ENCODE results near the gene ACACA. TPM values are rescaled to one million over a fixed set of nuclear protein-coding genes. Genes with fewer than 3 reads are reported as not detected.
"Not testable (repeated sequence)": the region's sequence is repeated elsewhere in the genome, so short reads cannot be mapped to it uniquely, and the experiment has no call there.

The ACACA gene
- polyA plus RNA-seq, 4 donors, result 31.1 to 50.1 (median 38.6) TPM

- DNase-seq (ENCODE audit: low read depth in 4 of 4, low spot score in 2 of 4), result not testable (repeated sequence)
These were observed 263.1 kb downstream of the ACACA start for GRCh38 chr17:37143558-37143957.

GRCh38 chr17:37142294-37142896 lies 264.2 kb downstream of the ACACA start:
- no peak for DNase-seq (ENCODE audit: low read depth in 4 of 4, low spot score in 2 of 4)

DNA sequence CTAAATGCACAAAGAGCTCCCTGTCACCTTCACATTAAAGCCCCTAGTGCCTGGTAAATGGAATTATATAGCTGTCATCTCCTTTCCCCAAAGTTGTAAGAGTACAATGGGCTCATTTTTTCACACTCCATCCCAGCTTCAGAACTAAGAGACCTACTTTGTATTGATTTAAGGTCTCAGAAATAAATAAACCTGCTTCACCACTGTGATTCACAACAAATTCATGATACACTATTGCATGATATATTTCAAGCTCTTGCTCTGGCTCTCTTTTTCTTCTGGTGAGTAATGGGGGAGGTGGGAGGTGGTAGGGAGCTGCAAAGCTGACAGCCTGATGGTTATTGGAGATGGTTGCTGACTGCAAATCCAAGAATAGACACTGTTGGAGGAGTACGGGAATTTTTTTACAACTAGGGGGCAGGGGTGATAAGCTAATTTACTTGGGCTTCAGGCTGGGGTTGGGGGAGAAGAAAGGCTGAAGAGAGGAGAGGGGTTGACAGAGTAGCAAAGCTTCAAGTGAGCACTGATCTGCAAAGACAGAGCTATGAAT lies 268.0 kb downstream of the ACACA start:
- no peak for DNase-seq (ENCODE audit: low read depth in 4 of 4, low spot score in 2 of 4)

GRCh38 chr17:37137906-37138514 lies 268.6 kb downstream of the ACACA start:
- no peak for DNase-seq (ENCODE audit: low read depth in 4 of 4, low spot score in 2 of 4)

GRCh38 chr17:37137070-37137610 lies 269.5 kb downstream of the ACACA start:
- no peak for DNase-seq (ENCODE audit: low read depth in 4 of 4, low spot score in 2 of 4)

DNA sequence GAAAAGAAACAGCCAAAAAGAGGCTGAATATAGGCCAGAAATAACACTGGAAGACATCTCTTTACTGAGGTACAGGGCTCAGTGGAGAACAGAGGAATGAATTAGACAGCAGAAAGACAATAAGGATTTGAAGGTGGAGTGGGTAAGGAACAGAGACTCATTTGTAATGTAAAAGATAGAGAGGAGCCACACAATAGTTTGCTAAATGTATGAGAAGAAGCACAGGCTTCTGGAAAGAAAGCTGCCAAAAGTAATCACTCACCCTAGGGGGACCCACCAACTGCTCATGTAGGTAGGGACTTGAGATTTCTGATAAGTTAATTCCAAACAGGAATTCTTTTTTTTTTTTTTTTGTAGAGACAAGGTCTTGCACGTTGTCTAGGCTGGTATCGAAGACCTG lies 271.1 kb downstream of the ACACA start:
- no peak for DNase-seq (ENCODE audit: low read depth in 4 of 4, low spot score in 2 of 4)

GRCh38 chr17:37134050-37134449 lies 272.6 kb downstream of the ACACA start:
- DNase-seq (ENCODE audit: low read depth in 4 of 4, low spot score in 2 of 4), result no peak

DNA sequence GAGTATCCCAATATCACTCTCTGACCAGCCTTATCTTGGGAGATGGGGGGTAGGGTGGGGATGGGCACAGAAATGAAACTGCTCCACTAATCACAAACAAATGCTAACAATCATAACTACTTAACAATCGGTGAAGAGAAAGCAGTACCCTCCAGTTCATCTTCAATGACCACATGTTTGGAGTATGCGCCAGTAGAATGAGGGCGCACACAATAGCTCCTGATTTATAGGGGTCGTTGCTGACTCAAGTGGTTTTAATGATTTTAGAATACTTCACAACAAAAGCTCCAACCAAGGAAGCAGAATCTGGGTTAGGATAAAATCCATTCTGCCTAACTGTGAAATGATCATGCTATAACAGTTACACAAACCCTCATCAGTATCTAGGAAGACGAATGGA lies 273.5 kb downstream of the ACACA start:
- no peak for DNase-seq (ENCODE audit: low read depth in 4 of 4, low spot score in 2 of 4)

DNA sequence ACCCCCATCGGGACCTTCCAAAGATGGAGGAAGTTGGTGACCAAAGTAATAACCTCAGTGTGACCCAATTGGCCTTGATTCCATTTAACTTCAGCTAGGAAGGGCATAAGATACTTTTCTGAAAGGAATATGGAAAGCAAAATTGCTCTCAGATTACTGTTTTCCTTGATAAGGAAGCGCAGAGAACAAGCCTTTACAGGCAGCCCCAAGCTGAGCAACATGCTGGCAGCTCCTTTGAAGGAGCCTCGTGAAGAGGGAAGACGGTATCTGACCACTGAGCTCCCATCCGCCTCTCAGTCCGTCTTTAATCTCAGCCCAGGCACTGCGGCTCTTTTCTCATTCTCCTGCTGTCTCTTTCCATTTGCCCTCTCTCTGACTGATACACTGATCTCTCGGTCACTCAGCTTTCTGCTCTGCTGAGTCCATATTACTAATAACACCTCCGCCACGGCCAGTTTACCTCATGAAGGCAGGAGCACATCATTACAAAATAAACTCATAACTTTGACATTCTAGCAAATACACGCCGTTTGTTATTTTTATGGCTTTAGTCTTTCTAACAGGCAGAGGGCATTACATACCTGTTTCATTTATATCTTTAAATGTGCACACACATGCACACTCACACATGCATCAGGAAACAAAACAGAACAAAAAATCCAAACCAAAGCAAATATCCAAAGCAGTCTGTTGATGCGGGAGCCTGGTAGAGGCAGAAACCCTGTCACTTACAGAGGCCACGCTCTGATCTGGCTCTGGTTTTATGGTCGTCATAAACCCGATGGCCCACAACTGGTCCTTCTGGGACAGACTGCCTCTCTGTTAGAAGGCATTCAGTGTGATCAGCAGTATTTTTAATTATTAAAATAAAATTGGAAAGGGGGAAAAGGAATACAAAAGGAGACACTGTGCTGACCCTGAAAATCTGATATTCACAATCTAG lies 274.7 kb downstream of the ACACA start:
- no peak for DNase-seq (ENCODE audit: low read depth in 4 of 4, low spot score in 2 of 4)

- DNase-seq (ENCODE audit: low read depth in 4 of 4, low spot score in 2 of 4), result peak in 1 of 4 donors; percentile 56
These were observed 275.6 kb downstream of the ACACA start for GRCh38 chr17:37130984-37131446.

DNA sequence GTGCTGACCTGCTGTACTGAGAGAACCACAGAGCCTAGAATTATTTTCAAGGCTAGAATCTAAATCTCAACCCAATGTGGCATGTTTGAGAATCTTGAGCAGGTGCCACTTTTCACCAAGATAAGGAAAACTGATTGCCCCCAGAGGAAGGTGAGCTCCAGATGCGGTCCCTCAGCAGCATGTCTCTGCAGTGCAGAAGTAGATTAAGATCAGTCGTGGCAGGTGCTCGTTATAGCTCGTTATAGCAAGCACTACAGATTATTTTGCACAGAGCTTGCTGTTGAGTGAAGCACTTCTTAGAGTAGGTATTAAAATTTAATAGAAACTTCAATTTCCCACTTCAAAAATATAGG lies 281.8 kb downstream of the ACACA start:
- DNase-seq (ENCODE audit: low read depth in 4 of 4, low spot score in 2 of 4), result no peak

DNA sequence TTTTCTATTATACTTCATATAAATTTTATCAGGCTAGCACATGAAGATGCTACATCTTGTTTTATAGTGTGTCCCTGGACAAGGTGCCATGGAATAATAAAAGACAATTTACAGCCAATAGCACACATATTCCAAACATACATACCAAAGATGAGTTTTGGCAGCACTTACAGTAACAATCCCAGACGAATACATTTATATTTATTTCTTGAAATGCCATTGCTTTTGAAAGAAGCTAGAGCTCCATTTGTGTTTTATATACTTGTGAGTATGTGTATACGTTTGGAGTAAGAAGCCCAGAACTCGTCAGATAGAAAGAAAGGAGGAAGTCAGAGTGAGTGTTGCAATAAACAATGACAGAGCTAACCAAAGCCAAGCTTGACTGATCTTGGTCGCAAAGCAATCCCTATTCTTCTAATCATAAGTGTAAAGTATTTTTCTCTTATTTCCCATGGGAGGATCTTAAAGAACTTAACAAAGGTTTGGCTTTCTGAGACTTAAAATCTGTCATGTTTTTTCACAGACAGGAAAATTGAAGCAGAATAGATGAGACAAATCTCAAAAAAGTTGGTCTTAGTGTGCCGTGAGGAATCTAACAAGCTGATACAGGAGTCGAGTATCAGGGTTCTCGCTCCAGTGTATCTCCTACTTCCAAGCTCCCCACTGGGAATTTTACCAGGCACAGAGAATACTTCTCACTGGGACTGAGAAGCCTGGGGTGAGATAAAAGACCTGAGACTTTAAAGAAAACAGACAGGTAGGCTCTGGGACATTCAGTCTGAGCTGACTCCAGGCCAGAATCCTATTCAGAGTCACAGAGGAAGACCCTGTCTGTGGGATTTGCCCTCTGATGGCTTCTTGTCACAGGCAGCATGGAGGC lies 282.5 kb downstream of the ACACA start:
- no peak for DNase-seq (ENCODE audit: low read depth in 4 of 4, low spot score in 2 of 4)

DNA sequence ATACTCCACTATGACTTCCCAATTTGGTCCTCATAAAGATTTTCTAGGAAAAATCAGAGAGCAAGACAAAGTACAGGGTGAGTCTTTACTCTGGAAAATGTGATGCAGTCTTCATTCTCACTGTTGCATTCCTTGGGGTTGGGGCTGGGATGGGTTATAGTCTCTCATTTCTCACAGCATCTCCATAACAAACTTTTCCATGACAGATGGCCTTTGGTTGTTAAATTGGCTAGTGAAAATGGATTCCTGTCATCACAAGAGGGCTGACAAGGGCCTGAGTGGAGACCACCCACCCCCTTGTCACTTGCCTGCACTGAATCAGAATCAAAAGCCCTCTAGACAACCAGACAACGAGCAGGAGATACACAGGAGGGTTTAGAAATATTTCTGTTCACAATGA lies 283.2 kb downstream of the ACACA start:
- DNase-seq (ENCODE audit: low read depth in 4 of 4, low spot score in 2 of 4), result no peak

- no peak for DNase-seq (ENCODE audit: low read depth in 4 of 4, low spot score in 2 of 4)
These were observed 285.0 kb downstream of the ACACA start for GRCh38 chr17:37121616-37122015.

DNA sequence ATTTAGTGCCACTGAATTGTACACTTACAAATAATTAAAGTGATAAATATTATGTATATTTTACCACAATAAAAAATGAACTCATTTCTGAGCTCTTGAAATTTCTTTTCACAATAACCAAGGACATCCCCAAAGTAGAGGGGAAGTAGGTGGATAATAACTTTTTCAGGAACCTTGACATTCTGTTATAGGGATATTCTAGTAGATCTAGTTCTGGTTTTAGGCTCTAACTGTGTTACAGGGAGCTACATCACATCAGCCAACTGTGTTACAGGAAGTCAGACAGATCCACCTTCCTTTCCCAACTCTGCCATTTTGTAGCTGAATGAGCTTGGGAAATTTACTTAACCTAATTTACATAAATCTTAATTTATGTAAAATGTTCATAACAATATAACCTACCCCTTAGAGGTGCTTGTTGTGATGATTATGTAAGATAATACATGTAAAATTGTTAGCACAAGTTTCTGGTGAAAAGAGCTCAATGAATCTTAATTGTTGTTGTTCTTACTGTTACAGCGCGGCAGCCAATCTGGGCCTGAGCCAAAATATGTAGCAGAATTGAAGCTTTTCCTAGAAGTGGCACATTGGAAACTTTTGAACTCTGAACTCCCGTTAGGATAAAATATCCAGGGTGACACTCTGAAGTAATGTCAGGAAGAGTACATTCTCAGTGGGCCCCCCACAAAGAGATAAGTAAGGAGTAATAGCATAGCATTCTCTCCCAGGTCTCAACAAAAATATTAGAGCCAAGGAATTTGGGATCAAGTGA lies 288.1 kb downstream of the ACACA start:
- no peak for DNase-seq (ENCODE audit: low read depth in 4 of 4, low spot score in 2 of 4)

DNA sequence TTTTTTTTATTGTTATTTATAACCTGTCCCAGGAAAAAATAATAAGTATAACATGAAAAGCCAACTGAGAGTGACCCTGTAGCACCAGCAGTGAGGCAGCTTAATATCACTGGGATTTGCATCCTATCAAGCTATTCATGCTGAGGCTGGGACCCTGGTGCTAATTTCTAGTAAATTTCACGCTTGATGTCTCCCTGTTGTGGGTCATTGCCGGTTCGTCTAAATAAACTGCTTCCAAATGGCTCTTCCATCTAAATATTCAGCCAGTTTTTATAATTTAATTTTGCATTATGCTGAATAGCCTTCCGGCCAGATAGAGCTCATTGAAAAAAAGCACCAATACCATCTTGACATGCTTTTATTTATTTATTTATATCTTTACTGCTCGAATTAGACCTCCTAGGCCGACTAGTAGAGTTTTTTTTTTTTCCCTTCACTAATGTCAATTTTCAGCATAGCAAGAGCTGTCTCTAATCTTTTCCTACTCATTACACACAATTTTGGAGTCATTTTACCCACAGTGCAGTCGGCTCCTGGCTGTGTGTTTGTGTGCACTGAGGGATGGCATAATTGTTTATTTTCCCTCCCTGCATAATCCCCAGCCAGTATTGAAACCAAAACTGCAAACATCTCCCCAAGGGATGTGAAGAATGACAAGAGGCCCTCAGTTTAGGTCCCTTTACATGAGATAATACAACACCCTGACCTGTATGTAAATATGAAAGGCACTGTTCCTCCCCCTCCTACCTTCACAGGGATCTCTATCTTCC lies 289.1 kb downstream of the ACACA start:
- DNase-seq (ENCODE audit: low read depth in 4 of 4, low spot score in 2 of 4), result no peak

GRCh38 chr17:37116671-37117185 lies 289.9 kb downstream of the ACACA start:
- no peak for DNase-seq (ENCODE audit: low read depth in 4 of 4, low spot score in 2 of 4)

- no peak for DNase-seq (ENCODE audit: low read depth in 4 of 4, low spot score in 2 of 4)
These were observed 295.3 kb downstream of the ACACA start for GRCh38 chr17:37111329-37111728.

Data from left renal cortex interstitium (tissue), 4 donors.